GM23338 (cell line): ENCODE measurements around the gene MMADHC. TPM values are rescaled to one million over a fixed set of nuclear protein-coding genes. Genes with fewer than 3 reads are reported as not detected.

Source experiments
- ATAC-seq: fragments of 200-7000 bp; cut with Tn5 transposase; 3 replicates; pipeline ENCODE4 v1.9.1; 2020
- DNase-seq: peaks from one replicate; pipeline ENCODE4 v3.0.0-alpha.2; 2015; ENCODE audit warnings: low spot score
- H2AFZ ChIP-seq: fragments of 200-600 bp; sonication (generic); 2 replicates; pipeline ENCODE4 v1.8.0; 2016; ENCODE audit warnings: antibody characterized with exemption, mild to moderate bottlenecking, moderate library complexity
- H3F3A ChIP-seq: fragments of 200-600 bp; sonication (generic); replicated peaks from 2 replicates; pipeline ENCODE4 v1.8.0; 2017; ENCODE audit warnings: antibody characterized with exemption, mixed run types, low read depth
- H3K27ac ChIP-seq: fragments of 200-600 bp; sonication (generic); 2 replicates; pipeline ENCODE4 v1.6.1; 2016; ENCODE audit warnings: low read depth
- H3K27me3 ChIP-seq: fragments of 200-600 bp; sonication (generic); 2 replicates; pipeline ENCODE4 v1.8.0; 2016; ENCODE audit warnings: mild to moderate bottlenecking, mixed run types, moderate library complexity; ENCODE audit not compliant: insufficient read depth
- H3K36me3 ChIP-seq: fragments of 200-600 bp; sonication (generic); 2 replicates; pipeline ENCODE4 v1.8.0; 2016; ENCODE audit warnings: mild to moderate bottlenecking; ENCODE audit not compliant: insufficient read depth
- H3K4me1 ChIP-seq: fragments of 200-600 bp; sonication (generic); 2 replicates; pipeline ENCODE4 v1.8.0; 2016; ENCODE audit warnings: mild to moderate bottlenecking, moderate library complexity; ENCODE audit not compliant: insufficient read depth
- H3K4me2 ChIP-seq: fragments of 200-600 bp; sonication (generic); 2 replicates; pipeline ENCODE4 v1.7.1; 2017; ENCODE audit warnings: mixed run types
- H3K4me3 ChIP-seq: fragments of 200-600 bp; sonication (generic); 2 replicates; pipeline ENCODE4 v1.6.1; 2016; ENCODE audit warnings: mixed run types
- H3K79me2 ChIP-seq: fragments of 200-600 bp; sonication (generic); replicated peaks from 2 replicates; pipeline ENCODE4 v1.8.0; 2017; ENCODE audit warnings: mild to moderate bottlenecking; ENCODE audit not compliant: insufficient read depth
- H3K9me2 ChIP-seq: fragments of 200-600 bp; sonication (generic); 2 replicates; pipeline ENCODE4 v1.8.0; 2017; ENCODE audit not compliant: insufficient read depth
- H4K20me1 ChIP-seq: fragments of 200-600 bp; sonication (generic); replicated peaks from 2 replicates; pipeline ENCODE4 v1.8.0; 2017; ENCODE audit warnings: mild to moderate bottlenecking; ENCODE audit not compliant: insufficient read depth
- H3K27ac Mint-ChIP-seq: 2 replicates; pipeline ENCODE4 v1.8.0; 2020; ENCODE audit warnings: inconsistent platforms, mild to moderate bottlenecking, moderate library complexity, mixed read lengths
- H3K27me3 Mint-ChIP-seq: 3 replicates; pipeline ENCODE4 v1.8.0; 2022; ENCODE audit warnings: low read depth, mild to moderate bottlenecking, moderate library complexity, mixed read lengths, inconsistent platforms; ENCODE audit not compliant: insufficient read depth, poor library complexity
- H3K36me3 Mint-ChIP-seq: 3 replicates; pipeline ENCODE4 v1.8.0; 2021; ENCODE audit warnings: low read depth, mild to moderate bottlenecking, inconsistent platforms, moderate library complexity, mixed read lengths
- H3K4me1 Mint-ChIP-seq: 3 replicates; pipeline ENCODE4 v1.8.0; 2020; ENCODE audit warnings: mild to moderate bottlenecking, inconsistent platforms, mixed read lengths
- H3K4me3 Mint-ChIP-seq: 3 replicates; pipeline ENCODE4 v1.8.0; 2021; ENCODE audit warnings: moderate library complexity, mild to moderate bottlenecking, inconsistent platforms, mixed read lengths
- H3K9me3 Mint-ChIP-seq: 3 replicates; pipeline ENCODE4 v1.8.0; 2020; ENCODE audit warnings: moderate library complexity, mild to moderate bottlenecking, inconsistent platforms, mixed read lengths
- CREB1 ChIP-seq: fragments of 250-450 bp; sonication (Bioruptor Pico); IDR thresholded peaks from 2 replicates; pipeline ENCODE4 v1.5.0; 2020; ENCODE audit warnings: low read depth, mild to moderate bottlenecking, moderate library complexity
- CTCF ChIP-seq, 2 experiments: fragments of 200-600 bp in 1 of 2; sonication (generic) in 1 of 2; conservative IDR thresholded peaks; 2 replicates each; pipeline versions ENCODE4 v1.5.1 to v1.6.1; 2016 to 2017; ENCODE audit warnings: antibody characterized with exemption in 2 of 2, low read depth in 2 of 2, mild to moderate bottlenecking in 2 of 2, moderate library complexity in 1 of 2
- EZH2 ChIP-seq: fragments of 200-600 bp; sonication (generic); IDR thresholded peaks from one replicate; pipeline ENCODE4 v1.8.0; 2017; ENCODE audit warnings: antibody characterized with exemption, mild to moderate bottlenecking, low read depth; ENCODE audit not compliant: unreplicated experiment
- EZH2phosphoT487 ChIP-seq: fragments of 200-600 bp; sonication (generic); IDR thresholded peaks from one replicate; pipeline ENCODE4 v1.8.1; 2018; ENCODE audit warnings: antibody characterized with exemption; ENCODE audit not compliant: unreplicated experiment
- JUNB ChIP-seq: IDR thresholded peaks from one replicate; pipeline ENCODE4 v1.6.1; 2016; ENCODE audit warnings: antibody characterized with exemption; ENCODE audit not compliant: unreplicated experiment
- NANOG ChIP-seq: IDR thresholded peaks from 2 replicates; pipeline ENCODE4 v1.6.1; 2016; ENCODE audit warnings: antibody characterized with exemption, borderline replicate concordance
- POLR2AphosphoS5 ChIP-seq: IDR thresholded peaks from 2 replicates; pipeline ENCODE4 v1.6.1; 2016; ENCODE audit warnings: antibody characterized with exemption, low read depth
- REST ChIP-seq: IDR thresholded peaks from one replicate; pipeline ENCODE4 v1.6.1; 2018; ENCODE audit warnings: antibody characterized with exemption; ENCODE audit not compliant: unreplicated experiment
- STAT1 ChIP-seq: IDR thresholded peaks from one replicate; pipeline ENCODE4 v1.6.1; 2016; ENCODE audit warnings: antibody characterized with exemption; ENCODE audit not compliant: unreplicated experiment
- ZNF114 ChIP-seq: fragments of 250-450 bp; sonication (Bioruptor Pico); IDR thresholded peaks from 2 replicates; pipeline ENCODE4 v1.5.0; 2020; ENCODE audit warnings: mild to moderate bottlenecking, moderate library complexity
- ZNF331 ChIP-seq: fragments of 250-450 bp; sonication (Bioruptor Pico); IDR thresholded peaks from 2 replicates; pipeline ENCODE4 v1.5.0; 2020; ENCODE audit warnings: low read depth, mild to moderate bottlenecking, moderate library complexity
- ZNF462 ChIP-seq: fragments of 250-450 bp; sonication (Bioruptor Pico); IDR thresholded peaks from 2 replicates; pipeline ENCODE4 v1.5.0; 2020; ENCODE audit warnings: mild to moderate bottlenecking, moderate library complexity
- polyA plus RNA-seq: library from polyadenylated mRNA; unstranded; fragments of >200 nt; fragmentation: Nextera tagmentation; extraction: Ambion mirVana; gene quantifications from 2 replicates; pipeline ENCODE4 v1.2.1, GENCODE V29; 2016
- total RNA-seq: library from RNA; depleted of rRNA; stranded (reverse); fragments of >200 nt; shearing (Covaris generic); gene quantifications from 2 replicates; pipeline ENCODE4 v1.2.3, GENCODE V29; 2014

The MMADHC gene
- total and polyA plus RNA-seq, 2 experiments from 2014 or later, result 135 to 163 TPM

- no peak for TF ChIP-seq ZNF462
- no peak for TF ChIP-seq ZNF114 (CRISPR knock-in tag)
- TF ChIP-seq ZNF331, result no peak
- TF ChIP-seq EZH2phosphoT487, result no peak
- no peak for TF ChIP-seq CTCF (conservative IDR thresholded peaks at IDR 0.05; ENCODE audit: low read depth in 2 of 2)
Measured at GRCh38 chr2:149543845-149544244, 43.7 kb downstream of the MMADHC start (continued).

GRCh38 chr2:149540138-149540537 is 47.4 kb downstream of the MMADHC start:
- H3K4me3 Mint-ChIP-seq, result no peak overlapping the region
- TF ChIP-seq EZH2 (no peak), CTCF (conservative IDR thresholded peaks at IDR 0.05; ENCODE audit: low read depth in 2 of 2) (no peak), POLR2AphosphoS5 (no peak), EZH2phosphoT487 (no peak), ZNF331 (no peak), STAT1 (no peak), REST (no peak), ZNF114 (CRISPR knock-in tag) (no peak), JUNB (no peak), CREB1 (CRISPR knock-in tag) (no peak), NANOG (no peak)

More at GRCh38 chr2:149540138-149540537, 47.4 kb downstream of the MMADHC start:
- DNase-seq, result no peak
- Histone ChIP-seq H3K36me3 (no peaks in the 10 kb centered on the region), H3K4me1 (no peaks in the 10 kb centered on the region), H4K20me1 (no peaks in the 10 kb centered on the region), H3K79me2 (no peaks in the 10 kb centered on the region), H3K27me3 (no peaks in the 10 kb centered on the region), H3K4me3 (no peak overlapping the region), H2AFZ (no peak overlapping the region), H3K4me2 (no peak overlapping the region), H3K9me2 (peaks cover 12% of the 10 kb centered on the region), H3F3A (no peaks in the 10 kb centered on the region), H3K27ac (no peak overlapping the region)
- Mint-ChIP-seq H3K27me3 (no peaks in the 10 kb centered on the region), H3K9me3 (no peaks in the 10 kb centered on the region; the same call in 2 of the 3 replicates), H3K36me3 (no peaks in the 10 kb centered on the region), H3K4me1 (no peaks in the 10 kb centered on the region), H3K27ac (no peak overlapping the region)
- no peak for ATAC-seq
